HEK293 (cell line): Measurements from ENCODE around the gene ZCCHC3.

Experiments
- CTCF ChIP-seq: fragments of 450-650 bp; formaldehyde crosslinking; IDR thresholded peaks from 2 replicates; pipeline ENCODE4 v1.5.1; 2016; ENCODE audit warnings: missing biosample characterization, missing genetic modification characterization
- SP2 ChIP-seq: fragments of 450-650 bp; formaldehyde crosslinking; IDR thresholded peaks from 2 replicates; pipeline ENCODE4 v1.5.1; 2016; ENCODE audit warnings: missing biosample characterization, missing genetic modification characterization
- YY2 ChIP-seq: fragments of 450-650 bp; formaldehyde crosslinking; IDR thresholded peaks from 2 replicates; pipeline ENCODE4 v1.5.1; 2016; ENCODE audit warnings: missing biosample characterization, missing genetic modification characterization
- ZBTB21 ChIP-seq: fragments of 450-650 bp; formaldehyde crosslinking; IDR thresholded peaks from 2 replicates; pipeline ENCODE4 v1.5.1; 2017; ENCODE audit warnings: missing biosample characterization, missing genetic modification characterization
- ZBTB6 ChIP-seq: fragments of 450-650 bp; formaldehyde crosslinking; IDR thresholded peaks from 2 replicates; pipeline ENCODE4 v1.5.1; 2017; ENCODE audit warnings: missing biosample characterization, missing genetic modification characterization
- ZBTB7A ChIP-seq: fragments of 450-650 bp; formaldehyde crosslinking; IDR thresholded peaks from 2 replicates; pipeline ENCODE4 v1.5.1; 2016; ENCODE audit warnings: low read depth, missing biosample characterization, missing genetic modification characterization
- ZNF354C ChIP-seq: fragments of 450-650 bp; formaldehyde crosslinking; IDR thresholded peaks from 2 replicates; pipeline ENCODE4 v1.5.1; 2016; ENCODE audit warnings: missing biosample characterization, missing genetic modification characterization, low read depth, borderline replicate concordance
- ZNF416 ChIP-seq: fragments of 450-650 bp; formaldehyde crosslinking; IDR thresholded peaks from 2 replicates; pipeline ENCODE4 v1.5.1; 2016; ENCODE audit warnings: missing biosample characterization, missing genetic modification characterization
- ZNF521 ChIP-seq: fragments of 450-650 bp; formaldehyde crosslinking; IDR thresholded peaks from 2 replicates; pipeline ENCODE4 v1.5.1; 2017; ENCODE audit warnings: missing biosample characterization, mild to moderate bottlenecking, missing genetic modification characterization
- ZNF530 ChIP-seq: fragments of 450-650 bp; formaldehyde crosslinking; IDR thresholded peaks from 2 replicates; pipeline ENCODE4 v1.5.1; 2016; ENCODE audit warnings: low read depth, missing biosample characterization, missing genetic modification characterization
- ZNF621 ChIP-seq: fragments of 450-650 bp; formaldehyde crosslinking; IDR thresholded peaks from 2 replicates; pipeline ENCODE4 v1.5.1; 2017; ENCODE audit warnings: missing biosample characterization, missing genetic modification characterization
- ZNF623 ChIP-seq: fragments of 450-650 bp; formaldehyde crosslinking; IDR thresholded peaks from 2 replicates; pipeline ENCODE4 v1.5.1; 2016; ENCODE audit warnings: missing biosample characterization, missing genetic modification characterization
- ZNF629 ChIP-seq: fragments of 450-650 bp; formaldehyde crosslinking; IDR thresholded peaks from 2 replicates; pipeline ENCODE4 v1.5.1; 2017; ENCODE audit warnings: missing biosample characterization, missing genetic modification characterization
- TF ChIP-seq, protein P1 (sequence below): fragments of 450-650 bp; formaldehyde crosslinking; IDR thresholded peaks from 2 replicates; pipeline ENCODE4 v1.5.1; 2016; ENCODE audit warnings: missing biosample characterization, missing genetic modification characterization

DNA sequence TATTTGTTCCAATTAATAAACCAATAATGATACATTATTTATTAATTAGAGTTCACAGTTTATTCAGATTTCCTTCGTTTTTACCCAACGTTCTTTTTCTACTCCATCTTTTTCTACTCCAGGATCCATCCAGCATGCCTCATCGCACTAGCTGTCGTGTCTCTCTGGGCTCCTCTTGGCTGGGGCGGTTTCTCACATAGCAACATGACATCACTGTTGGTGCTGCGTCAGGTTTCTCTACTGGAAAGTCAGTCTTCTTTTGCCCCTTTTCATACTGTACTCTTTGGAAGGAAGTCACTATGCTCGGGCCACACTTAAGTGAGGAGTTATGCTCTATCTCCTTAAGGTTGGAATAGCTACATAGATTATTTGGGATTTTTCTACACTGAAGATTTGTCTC lies 14.2 kb downstream of the ZCCHC3 start:
- TF ChIP-seq ZNF416 (no peak), ZBTB7A (tag by site-specific recombination) (no peak), CTCF (no peak), SP2 (tag by site-specific recombination) (no peak), ZNF621 (no peak), ZBTB21 (tag by site-specific recombination) (no peak), YY2 (tag by site-specific recombination) (no peak), ZNF629 (tag by site-specific recombination) (no peak), ZNF354C (tag by site-specific recombination) (no peak), ZBTB6 (tag by site-specific recombination) (no peak), ZNF521 (tag by site-specific recombination) (no peak), ZNF530 (tag by site-specific recombination) (no peak), ZNF623 (tag by site-specific recombination) (no peak)
- TF ChIP-seq, protein P1, sequence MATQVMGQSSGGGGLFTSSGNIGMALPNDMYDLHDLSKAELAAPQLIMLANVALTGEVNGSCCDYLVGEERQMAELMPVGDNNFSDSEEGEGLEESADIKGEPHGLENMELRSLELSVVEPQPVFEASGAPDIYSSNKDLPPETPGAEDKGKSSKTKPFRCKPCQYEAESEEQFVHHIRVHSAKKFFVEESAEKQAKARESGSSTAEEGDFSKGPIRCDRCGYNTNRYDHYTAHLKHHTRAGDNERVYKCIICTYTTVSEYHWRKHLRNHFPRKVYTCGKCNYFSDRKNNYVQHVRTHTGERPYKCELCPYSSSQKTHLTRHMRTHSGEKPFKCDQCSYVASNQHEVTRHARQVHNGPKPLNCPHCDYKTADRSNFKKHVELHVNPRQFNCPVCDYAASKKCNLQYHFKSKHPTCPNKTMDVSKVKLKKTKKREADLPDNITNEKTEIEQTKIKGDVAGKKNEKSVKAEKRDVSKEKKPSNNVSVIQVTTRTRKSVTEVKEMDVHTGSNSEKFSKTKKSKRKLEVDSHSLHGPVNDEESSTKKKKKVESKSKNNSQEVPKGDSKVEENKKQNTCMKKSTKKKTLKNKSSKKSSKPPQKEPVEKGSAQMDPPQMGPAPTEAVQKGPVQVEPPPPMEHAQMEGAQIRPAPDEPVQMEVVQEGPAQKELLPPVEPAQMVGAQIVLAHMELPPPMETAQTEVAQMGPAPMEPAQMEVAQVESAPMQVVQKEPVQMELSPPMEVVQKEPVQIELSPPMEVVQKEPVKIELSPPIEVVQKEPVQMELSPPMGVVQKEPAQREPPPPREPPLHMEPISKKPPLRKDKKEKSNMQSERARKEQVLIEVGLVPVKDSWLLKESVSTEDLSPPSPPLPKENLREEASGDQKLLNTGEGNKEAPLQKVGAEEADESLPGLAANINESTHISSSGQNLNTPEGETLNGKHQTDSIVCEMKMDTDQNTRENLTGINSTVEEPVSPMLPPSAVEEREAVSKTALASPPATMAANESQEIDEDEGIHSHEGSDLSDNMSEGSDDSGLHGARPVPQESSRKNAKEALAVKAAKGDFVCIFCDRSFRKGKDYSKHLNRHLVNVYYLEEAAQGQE (tag by site-specific recombination), result no peak
